IMR-90 (cell line): ENCODE data around the gene SLC38A5. TPM values are rescaled to one million over a fixed set of nuclear protein-coding genes. Genes with fewer than 3 reads are reported as not detected.

Experiments
- ATAC-seq: fragments of 200-7000 bp; cut with Tn5 transposase; 2 replicates; pipeline ENCODE4 v1.9.1; 2020; ENCODE audit warnings: low read depth, mild to moderate bottlenecking, moderate library complexity
- BruUV-seq: library from RNA; stranded (reverse); fragments of 400-500 nt; replicated peaks from 2 replicates; lab custom pipeline; 2021; lab: Mats Ljungman, UMichigan
- CTCF ChIA-PET: fragments of 300-600 bp; formaldehyde crosslinking; extraction: SDS; loops from one replicate; lab custom pipeline; 2021; ENCODE audit warnings: antibody characterized with exemption; lab: Yijun Ruan, JAX
- POLR2A ChIA-PET: fragments of 300-600 bp; sonication (Branson Sonifier 250); formaldehyde crosslinking; loops from one replicate; lab custom pipeline; 2022; ENCODE audit warnings: antibody characterized with exemption; ENCODE audit not compliant: unreplicated experiment; lab: Charles Lee
- DNase-seq: peaks from one replicate; pipeline ENCODE4 v3.0.0; 2013
- H2AFZ ChIP-seq: replicated peaks from 2 replicates; pipeline ENCODE3; 2013; ENCODE audit warnings: low read length, mild to moderate bottlenecking; ENCODE audit not compliant: poor library complexity
- H2AK5ac ChIP-seq: 2 replicates; pipeline ENCODE4 v1.6.1; 2013; ENCODE audit warnings: low read depth, low read length, inconsistent platforms
- H2AK9ac ChIP-seq: replicated peaks from 2 replicates; pipeline ENCODE3; 2013; ENCODE audit warnings: mild to moderate bottlenecking, low read depth, low read length, moderate library complexity; ENCODE audit not compliant: poor library complexity
- H2BK120ac ChIP-seq: 2 replicates; pipeline ENCODE4 v1.6.1; 2013; ENCODE audit warnings: low read depth, low read length, inconsistent platforms
- H2BK15ac ChIP-seq: 3 replicates; pipeline ENCODE4 v1.6.1; 2013; ENCODE audit warnings: low read depth, low read length, inconsistent platforms
- H2BK20ac ChIP-seq: 2 replicates; pipeline ENCODE4 v1.6.1; 2013; ENCODE audit warnings: low read depth, mild to moderate bottlenecking, inconsistent platforms, low read length, moderate library complexity
- H2BK5ac ChIP-seq: 2 replicates; pipeline ENCODE4 v1.6.1; 2013; ENCODE audit warnings: mild to moderate bottlenecking, low read depth, low read length, inconsistent platforms; ENCODE audit not compliant: poor library complexity, severe bottlenecking
- H3K14ac ChIP-seq: replicated peaks from 2 replicates; pipeline ENCODE4 v1.6.1; 2013; ENCODE audit warnings: low read depth, low read length, inconsistent platforms
- H3K18ac ChIP-seq: 2 replicates; pipeline ENCODE4 v1.6.1; 2013; ENCODE audit warnings: low read depth, low read length, control low read depth
- H3K23ac ChIP-seq: 2 replicates; pipeline ENCODE4 v1.6.1; 2013; ENCODE audit warnings: low read depth, low read length, inconsistent platforms
- H3K27ac ChIP-seq: 2 replicates; pipeline ENCODE4 v1.5.1; 2013; ENCODE audit warnings: mild to moderate bottlenecking, control low read depth, low read length; ENCODE audit not compliant: insufficient read depth
- H3K27me3 ChIP-seq: 2 replicates; pipeline ENCODE4 v1.6.1; 2013; ENCODE audit warnings: low read length; ENCODE audit not compliant: control insufficient read depth, insufficient read depth
- H3K36me3 ChIP-seq: 2 replicates; pipeline ENCODE4 v1.6.1; 2013; ENCODE audit warnings: low read length, mixed read lengths; ENCODE audit not compliant: control insufficient read depth, insufficient read depth
- H3K4ac ChIP-seq: 2 replicates; pipeline ENCODE4 v1.6.1; 2013; ENCODE audit warnings: low read depth, low read length, inconsistent platforms
- H3K4me1 ChIP-seq: 2 replicates; pipeline ENCODE4 v1.6.1; 2013; ENCODE audit warnings: low read length, mixed read lengths; ENCODE audit not compliant: control insufficient read depth, insufficient read depth
- H3K4me2 ChIP-seq: 2 replicates; pipeline ENCODE4 v1.6.1; 2013; ENCODE audit warnings: low read depth, mild to moderate bottlenecking, control low read depth, low read length, moderate library complexity
- H3K4me3 ChIP-seq: 2 replicates; pipeline ENCODE4 v1.5.1; 2013; ENCODE audit warnings: low read depth, mild to moderate bottlenecking, control low read depth, low read length, moderate library complexity; ENCODE audit not compliant: insufficient read depth
- H3K56ac ChIP-seq: 2 replicates; pipeline ENCODE4 v1.6.1; 2013; ENCODE audit warnings: low read length, inconsistent platforms; ENCODE audit not compliant: insufficient read depth; ENCODE audit errors: extremely low read depth
- H3K79me1 ChIP-seq, 2 experiments: 2 replicates each; pipeline ENCODE4 v1.6.1; 2013; ENCODE audit warnings: low read length in 2 of 2, inconsistent platforms in 1 of 2, low read depth in 1 of 2
- H3K9ac ChIP-seq: 2 replicates; pipeline ENCODE4 v1.6.1; 2013; ENCODE audit warnings: low read depth, low read length, control low read depth
- H3K9me1 ChIP-seq: 2 replicates; pipeline ENCODE4 v1.6.1; 2013; ENCODE audit warnings: low read length, inconsistent platforms; ENCODE audit not compliant: insufficient read depth
- H3K9me3 ChIP-seq: 2 replicates; pipeline ENCODE4 v1.6.1; 2013; ENCODE audit warnings: low read length; ENCODE audit not compliant: control insufficient read depth, insufficient read depth
- H4K20me1 ChIP-seq: 2 replicates; pipeline ENCODE4 v1.6.1; 2013; ENCODE audit warnings: low read length, inconsistent platforms; ENCODE audit not compliant: insufficient read depth
- H4K5ac ChIP-seq: 2 replicates; pipeline ENCODE4 v1.6.1; 2013; ENCODE audit warnings: mild to moderate bottlenecking, low read depth, low read length, control low read depth
- H4K8ac ChIP-seq, 2 experiments: 2 replicates each; pipeline ENCODE4 v1.6.1; 2013; ENCODE audit warnings: low read depth in 2 of 2, low read length in 2 of 2, control low read depth in 1 of 2, inconsistent platforms in 1 of 2
- H4K91ac ChIP-seq: 2 replicates; pipeline ENCODE4 v1.6.1; 2013; ENCODE audit warnings: low read depth, low read length, inconsistent platforms; ENCODE audit not compliant: insufficient read depth
- CEBPB ChIP-seq: IDR thresholded peaks from 2 replicates; pipeline ENCODE4 v1.6.1; 2012; ENCODE audit warnings: low read depth, low read length, improper control_type of control experiment
- CTCF ChIP-seq: conservative IDR thresholded peaks from 2 replicates; pipeline ENCODE4 v1.5.1; 2012; ENCODE audit warnings: mild to moderate bottlenecking, low read depth, low read length, improper control_type of control experiment
- FOS ChIP-seq: fragments of 150-350 bp; IDR thresholded peaks from 2 replicates; pipeline ENCODE4 v1.6.1; 2016; ENCODE audit warnings: low read depth, low read length
- MXI1 ChIP-seq: IDR thresholded peaks from 2 replicates; pipeline ENCODE4 v1.6.1; 2012; ENCODE audit warnings: low read depth, mild to moderate bottlenecking, low read length, moderate library complexity, borderline replicate concordance
- NFE2L2 ChIP-seq: fragments of 150-350 bp; IDR thresholded peaks from 2 replicates; pipeline ENCODE4 v1.6.1; 2016; ENCODE audit warnings: low read depth, mild to moderate bottlenecking, low read length
- RAD21 ChIP-seq: IDR thresholded peaks from 2 replicates; pipeline ENCODE4 v1.6.1; 2012; ENCODE audit warnings: low read length, improper control_type of control experiment
- USF2 ChIP-seq: fragments of 150-350 bp; IDR thresholded peaks from 2 replicates; pipeline ENCODE4 v1.6.1; 2017; ENCODE audit warnings: mild to moderate bottlenecking, antibody characterized with exemption, low read length, low read depth
- WGBS, 2 experiments: methylation state at CpG; one replicate each; pipeline versions ENCODE4 v1.1.5 to v1.1.7; 2013; ENCODE audit warnings: missing lambda C conversion rate in 2 of 2; ENCODE audit not compliant: insufficient read length in 1 of 2; ENCODE audit errors: extremely low coverage in 2 of 2; 5-methylcytosine and 5-hydroxymethylcytosine counted together
- dilution Hi-C: fragments of 300-500 bp; cut with HindIII; formaldehyde crosslinking; loops from one replicate; pipeline ENCODE4 v1.14.3; 2018; ENCODE audit warnings: low sequenced_read_pairs; ENCODE audit not compliant: unreplicated experiment
- in situ Hi-C: fragments of 300-500 bp; cut with MboI; formaldehyde crosslinking; loops from 3 replicates; pipeline ENCODE4 v1.14.3; 2019; ENCODE audit warnings: low sequenced_read_pairs, inconsistent platforms, mixed read lengths
- intact Hi-C: fragments of 100-400 bp; cut with micrococcal nuclease; formaldehyde crosslinking; loops from 2 replicates; pipeline ENCODE4 v1.10.0; 2022
- polyA plus RNA-seq, 3 experiments: library from polyadenylated mRNA; depleted of rRNA; stranded (reverse); fragments of >200 nt; gene quantifications; 2 replicates each; pipeline ENCODE4 v1.2.3, GENCODE V29; 2012; ENCODE audit warnings: low replicate concordance in 1 of 3
- total RNA-seq: library from RNA; depleted of rRNA; stranded (reverse); fragments of >200 nt; gene quantifications from 2 replicates; pipeline ENCODE4 v1.2.3, GENCODE V29; 2012

SLC38A5 gene
- total and polyA plus RNA-seq, 2 of the 4 experiments (the other 2 are of a cell fraction), result 12.2 to 20.4 TPM

GRCh38 chrX:48460031-48460430, 10.0 kb downstream of the SLC38A5 start:
- in situ Hi-C loops, result no loop called here
- Histone ChIP-seq H3K4me3 (no peak overlapping the region), H3K36me3 (no peaks in the 10 kb centered on the region), H4K5ac (no peak overlapping the region), H3K4ac (no peak overlapping the region), H2AK5ac (no peak overlapping the region), H3K27me3 (no peaks in the 10 kb centered on the region), H3K56ac (no peak overlapping the region), H2BK120ac (no peak overlapping the region), H3K4me2 (no peak overlapping the region), H2AFZ (no peak overlapping the region), H3K27ac (no peak overlapping the region), H2BK5ac (no peak overlapping the region), H3K14ac (no peak overlapping the region), H3K9me3 (peaks cover 2% of the 10 kb centered on the region; the same call in 1 of the 2 replicates), H3K9ac (no peak overlapping the region), H2AK9ac (no peak overlapping the region), H3K4me1 (peaks cover 2% of the 10 kb centered on the region; the same call in 1 of the 2 replicates), H4K91ac (no peak overlapping the region), H3K79me1 (no peaks in the 10 kb centered on the region), H2BK15ac (no peak overlapping the region), H3K23ac (no peak overlapping the region), H3K18ac (no peak overlapping the region), H2BK20ac (no peak overlapping the region), H4K8ac (no peak overlapping the region), H4K20me1 (no peaks in the 10 kb centered on the region), H3K9me1 (peaks cover 2% of the 10 kb centered on the region; the same call in 1 of the 2 replicates)
- ChIA-PET POLR2A (no interaction called here), CTCF (no interaction called here)
- 75% methylated on average over 3 of the region's 3 CpGs; no CpG with 5 or more reads in 1 of the 2 experiments for WGBS, 2 experiments
- BruUV-seq, result no TSS peak
- dilution Hi-C loops, result no loop called here
- no peak for TF ChIP-seq CEBPB
- TF ChIP-seq MXI1, result no peak
- TF ChIP-seq USF2, result no peak
- no peak for TF ChIP-seq CTCF
- no peak for TF ChIP-seq FOS
- no peak for TF ChIP-seq NFE2L2
- no peak for TF ChIP-seq RAD21
- no peak for DNase-seq
- intact Hi-C loops, result no loop called here
- ATAC-seq, result no peak
